Endothelial cell of umbilical vein (primary cell): ENCODE data around the gene SELENOF. TPM values are rescaled to one million over a fixed set of nuclear protein-coding genes. Genes with fewer than 3 reads are reported as not detected.
"Not testable (repeated sequence)": the region's sequence is repeated elsewhere in the genome, so short reads cannot be mapped to it uniquely, and the experiment has no call there.

ENCODE experiments used
- BruUV-seq: library from RNA; stranded (reverse); fragments of 400-500 nt; replicated peaks from 2 replicates; lab custom pipeline; 2021; lab: Mats Ljungman, UMichigan
- CTCF ChIA-PET: fragments of 300-600, 350-600 bp; sonication (Branson Sonifier 250); formaldehyde crosslinking; loops from one replicate; lab custom pipeline; 2021; ENCODE audit warnings: antibody characterized with exemption, inconsistent platforms; lab: Charles Lee
- POLR2A ChIA-PET: fragments of 300-600, 350-600 bp; sonication (Branson Sonifier 250); formaldehyde crosslinking; loops from one replicate; lab custom pipeline; 2021; ENCODE audit warnings: antibody characterized with exemption, inconsistent platforms; lab: Charles Lee
- DNase-seq: peaks from one replicate; pipeline ENCODE4 v3.0.0-alpha.2; 2011; ENCODE audit warnings: low read depth, low spot score
- FAIRE-seq: peaks from 2 replicates; lab custom pipeline; 2011; peaks lifted over from hg19 to GRCh38; lab: Jason Lieb, UNC
- H2AFZ ChIP-seq: 2 replicates; pipeline ENCODE4 v1.6.0; 2012; ENCODE audit warnings: low read depth, low read length, control low read depth, inconsistent platforms
- H3K27ac ChIP-seq: 2 replicates; pipeline ENCODE4 v1.5.1; 2011; ENCODE audit warnings: low read depth, mild to moderate bottlenecking, control low read depth, low read length, moderate library complexity; ENCODE audit not compliant: insufficient read depth
- H3K27me3 ChIP-seq, 2 experiments: 2 replicates each; pipeline versions ENCODE4 v1.6.0 to v1.6.1; 2011; ENCODE audit warnings: low read length in 2 of 2, mixed read lengths in 1 of 2; ENCODE audit not compliant: control insufficient read depth in 2 of 2, insufficient read depth in 2 of 2
- H3K36me3 ChIP-seq, 2 experiments: 2 replicates in 1 of 2; 3 replicates in 1 of 2; pipeline ENCODE4 v1.5.1; 2011; ENCODE audit warnings: low read length in 2 of 2, mild to moderate bottlenecking in 1 of 2, moderate library complexity in 1 of 2; ENCODE audit not compliant: control insufficient read depth in 2 of 2, insufficient read depth in 2 of 2; ENCODE audit errors: extremely low read depth in 1 of 2
- H3K4me1 ChIP-seq: 3 replicates; pipeline ENCODE4 v1.5.1; 2011; ENCODE audit warnings: mild to moderate bottlenecking, low read length; ENCODE audit not compliant: control insufficient read depth, insufficient read depth; ENCODE audit errors: extremely low read depth
- H3K4me2 ChIP-seq: 2 replicates; pipeline ENCODE4 v1.6.1; 2011; ENCODE audit warnings: low read length, control low read depth, mixed read lengths; ENCODE audit not compliant: insufficient read depth
- H3K4me3 ChIP-seq, 3 experiments: fragments of 200-600 bp in 1 of 3; sonication (generic), shearing (Covaris generic) in 1 of 3; replicated peaks in 1 of 3; 2 replicates each; pipeline ENCODE4 v1.5.1; 2011 to 2016; ENCODE audit warnings: control low read depth in 3 of 3, low read length in 3 of 3, mild to moderate bottlenecking in 2 of 3, inconsistent platforms in 1 of 3, low read depth in 1 of 3, moderate library complexity in 1 of 3; ENCODE audit not compliant: insufficient read depth in 1 of 3
- H3K79me2 ChIP-seq: 2 replicates; pipeline ENCODE4 v1.6.0; 2012; ENCODE audit warnings: low read length, inconsistent platforms; ENCODE audit not compliant: control insufficient read depth, insufficient read depth
- H3K9ac ChIP-seq: replicated peaks from 2 replicates; pipeline ENCODE3; 2011; ENCODE audit warnings: low read length, control low read depth; ENCODE audit not compliant: insufficient read depth; ENCODE audit errors: extremely low read depth
- H3K9me1 ChIP-seq: replicated peaks from 3 replicates; pipeline ENCODE4 v1.6.0; 2011; ENCODE audit warnings: mild to moderate bottlenecking, low read length; ENCODE audit not compliant: control insufficient read depth, insufficient read depth; ENCODE audit errors: extremely low read depth
- H3K9me3 ChIP-seq: replicated peaks from 2 replicates; pipeline ENCODE4 v1.5.1; 2012; ENCODE audit warnings: low read length, inconsistent platforms; ENCODE audit not compliant: control insufficient read depth, insufficient read depth
- H4K20me1 ChIP-seq: replicated peaks from 2 replicates; pipeline ENCODE3; 2011; ENCODE audit warnings: mild to moderate bottlenecking, low read length; ENCODE audit not compliant: control insufficient read depth, insufficient read depth; ENCODE audit errors: extremely low read depth
- dilution Hi-C: fragments of 300-500 bp; cut with MboI; formaldehyde crosslinking; loops from one replicate; pipeline ENCODE4 v1.15.0; 2019; ENCODE audit warnings: low sequenced_read_pairs; ENCODE audit not compliant: extremely low pct_ligation_motif_present
- intact Hi-C: fragments of 100-400 bp; cut with micrococcal nuclease; formaldehyde crosslinking; loops from one replicate; pipeline ENCODE4 v1.10.0; 2022
- polyA plus RNA-seq, 4 experiments: library from polyadenylated mRNA; depleted of rRNA in 3 of 4; stranded (reverse) in 3 of 4; unstranded in 1 of 4; fragments of >200 nt; gene quantifications; 2 replicates each; pipeline versions ENCODE4 v1.2.1 to v1.2.3, GENCODE V29; 2011 to 2012; ENCODE audit warnings: missing spikeins in 1 of 4
- total RNA-seq: library from RNA; stranded (reverse); gene quantifications from 2 replicates; pipeline ENCODE4 v1.2.3, GENCODE V29; 2021

The SELENOF gene
- total and polyA plus RNA-seq, 2 donors (not counting 3 experiments of a cell fraction or from before 2014, with no cell fraction given): 102 to 202 TPM

- H3K27me3 ChIP-seq, FAIRE-seq, BruUV-seq, CTCF ChIA-PET, H3K9ac ChIP-seq, H3K79me2 ChIP-seq, H3K4me3 ChIP-seq, H3K36me3 ChIP-seq, intact Hi-C loops, H2AFZ ChIP-seq, H3K4me1 ChIP-seq, dilution Hi-C loops, H3K9me1 ChIP-seq, DNase-seq, H3K27ac ChIP-seq, H3K9me3 ChIP-seq, H4K20me1 ChIP-seq, H3K4me2 ChIP-seq: not testable (repeated sequence)
- POLR2A ChIA-PET: interaction anchor here (0.6 kb wide), 1 partner anchor 28 kb away, joined by 5 read pairs; no protein-coding TSS in a partner anchor
Measured at GRCh38 chr1:86814118-86814517, 99.8 kb downstream of the SELENOF start.

Other genes with a start within 250 kb of the SELENOF start
- 140 and 148 TPM in 2 replicates for gene SH3GLB1, start 209.6 kb downstream of the SELENOF start, total RNA-seq
- 43.3 and 43.7 TPM in 2 replicates for gene SH3GLB1, start 209.6 kb downstream of the SELENOF start, polyA plus RNA-seq
- 28.7 and 31.2 TPM in 2 replicates for gene HS2ST1, start 509 bp upstream of the SELENOF start, total RNA-seq
- gene HS2ST1, start 509 bp upstream of the SELENOF start, polyA plus RNA-seq: 4.4 and 5.5 TPM in 2 replicates